Activated T-helper 1 cell treated with anti-CD3 and anti-CD28 coated beads, Interleukin-2, amount 50 U/mL, for 16 hours (primary cell): ENCODE measurements around the gene FAM120B.

Experiments used
- DNase-seq, 2 donors: peaks; one replicate each; pipeline ENCODE4 v3.0.0-alpha.2; 2020; ENCODE audit warnings: low read depth in 1 of 2, low spot score in 1 of 2

FAM120B gene

DNA sequence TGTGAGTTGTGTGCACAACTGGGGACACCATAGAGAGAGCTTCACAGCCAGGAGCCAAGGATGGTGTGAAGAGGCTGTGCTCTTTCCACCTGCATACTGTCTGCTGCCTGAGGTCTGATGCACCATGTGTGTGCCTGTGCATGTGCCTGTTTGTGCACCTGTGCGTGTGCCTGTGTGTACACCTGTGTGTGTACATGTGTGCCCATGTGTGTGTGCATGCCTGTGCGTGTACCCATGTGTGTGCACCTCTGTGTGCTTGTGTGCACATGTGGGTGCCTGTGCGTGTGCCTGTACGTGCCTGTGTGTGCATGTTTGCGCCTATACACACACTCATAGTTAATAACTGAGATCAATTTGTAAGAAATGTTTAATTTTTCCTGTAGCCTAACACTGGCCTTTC, 51.3 kb downstream of the FAM120B start:
- no peak for DNase-seq

DNA sequence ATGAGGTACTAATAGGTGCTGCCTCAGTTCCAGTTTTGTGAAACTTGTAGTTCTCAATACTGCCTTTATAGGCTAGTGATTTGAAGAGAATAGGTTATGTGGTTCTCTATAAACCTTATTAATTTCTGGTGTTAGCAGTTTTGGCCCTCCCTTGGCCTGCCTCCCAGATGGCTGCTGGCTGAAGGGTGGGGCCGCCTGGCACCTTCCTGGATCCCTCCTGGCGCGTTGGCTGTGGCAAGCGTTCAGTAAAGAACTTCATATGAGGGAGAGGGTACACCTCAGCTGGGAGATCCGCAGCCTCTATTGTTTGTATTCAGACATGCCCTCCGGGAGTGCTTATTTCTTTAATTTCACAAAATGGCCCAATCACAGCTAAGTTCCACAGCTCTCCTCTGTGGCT, 51.9 kb downstream of the FAM120B start:
- no peak for DNase-seq

- no peak for DNase-seq
Observed at GRCh38 chr6:170360476-170360875, 53.9 kb downstream of the FAM120B start.

GRCh38 chr6:170361335-170361734, 54.8 kb downstream of the FAM120B start:
- DNase-seq: no peak

DNA sequence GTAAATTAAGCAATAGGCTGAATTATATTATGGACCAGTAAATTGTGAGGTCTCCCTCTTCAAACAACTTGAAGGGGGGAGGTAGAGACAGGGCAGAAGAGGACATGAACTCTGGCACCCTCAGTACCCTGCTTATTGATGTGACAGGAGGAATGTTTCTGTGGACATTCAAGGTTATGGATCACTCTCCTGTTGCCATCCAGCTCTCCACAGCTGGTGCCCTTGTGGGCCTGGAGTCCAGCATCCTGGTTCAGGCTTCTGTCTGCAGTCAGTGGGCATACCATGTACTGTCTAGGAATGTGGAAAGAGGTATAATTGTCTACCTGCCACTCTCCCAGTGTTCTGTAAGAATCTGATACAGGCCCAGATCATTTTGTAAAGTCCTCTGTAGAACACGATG, 55.6 kb downstream of the FAM120B start:
- no peak for DNase-seq

GRCh38 chr6:170363255-170363654, 56.7 kb downstream of the FAM120B start:
- no peak for DNase-seq

DNA sequence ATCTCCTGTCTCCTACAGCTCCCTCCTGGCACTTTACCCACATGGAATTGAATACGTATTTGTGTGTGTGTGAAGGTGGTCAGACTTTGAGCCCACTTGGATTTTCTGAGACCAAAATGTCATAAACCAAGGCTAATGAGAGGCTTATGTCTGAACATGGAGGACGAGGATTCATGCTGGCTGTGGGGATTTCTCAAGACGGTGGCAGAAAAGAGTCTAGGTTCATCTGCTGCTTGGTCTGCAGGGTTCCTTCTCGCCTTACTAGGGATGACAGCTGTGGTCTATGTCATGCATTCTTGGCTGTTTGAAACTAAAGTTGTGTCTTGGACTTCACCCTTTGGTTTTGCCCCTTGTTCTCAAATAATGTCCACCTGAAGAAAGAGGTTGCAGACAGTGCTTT, 58.6 kb downstream of the FAM120B start:
- DNase-seq: no peak

GRCh38 chr6:170365593-170365992, 59.0 kb downstream of the FAM120B start:
- DNase-seq: no peak

DNA sequence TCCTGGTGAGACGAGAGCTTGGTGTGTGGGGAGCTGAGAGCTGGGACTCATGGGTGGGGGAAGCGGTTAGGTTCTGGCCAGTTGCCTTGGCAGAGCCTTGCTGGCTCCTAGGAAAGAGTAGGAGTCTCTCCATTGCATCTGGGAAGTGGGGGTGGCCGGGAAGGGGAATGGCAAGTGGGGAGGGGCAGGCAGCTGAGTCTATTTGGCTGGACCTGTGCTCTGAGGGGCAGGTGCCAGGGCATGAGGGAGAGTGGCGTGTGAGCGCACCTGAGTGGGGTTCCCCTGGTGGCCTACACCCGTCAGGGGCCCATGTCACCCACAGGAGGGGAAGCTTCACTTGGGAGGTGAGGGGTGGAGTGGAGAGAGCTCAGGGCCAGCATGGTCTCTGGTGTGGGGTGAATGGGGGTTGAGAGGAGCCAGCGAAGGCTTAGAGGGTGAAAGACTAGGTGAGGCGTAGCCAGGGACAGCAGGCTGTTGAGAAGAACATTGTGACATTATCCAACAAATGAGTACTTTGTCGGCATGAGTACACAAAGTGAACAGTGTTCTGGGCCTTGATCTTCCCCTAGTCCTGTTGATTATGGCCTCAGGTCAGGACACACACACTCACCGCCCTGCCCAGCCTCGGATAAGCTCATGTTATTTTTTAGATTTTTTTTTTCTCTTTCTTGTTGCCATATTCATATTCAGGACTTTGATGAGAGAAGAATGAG, 59.8 kb downstream of the FAM120B start:
- no peak for DNase-seq

DNA sequence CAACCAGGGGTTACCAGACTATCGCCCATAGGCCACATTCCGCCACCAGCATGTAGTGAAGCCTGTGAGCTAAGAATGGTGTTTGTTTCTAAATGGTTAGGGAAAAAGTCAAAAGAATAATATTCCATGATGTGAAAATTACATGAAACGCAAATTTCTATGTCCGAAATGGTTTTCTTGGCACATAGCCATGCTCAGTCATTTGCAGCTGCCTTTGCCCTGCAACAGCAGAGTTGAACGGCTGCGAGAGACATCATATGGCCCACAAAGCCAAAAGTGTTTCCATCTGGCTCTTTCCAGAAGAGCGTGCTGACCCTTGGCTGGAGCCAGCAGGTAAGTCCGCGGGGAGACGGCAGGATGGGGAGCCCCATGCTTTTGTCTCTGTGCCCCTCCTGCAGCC, 60.7 kb downstream of the FAM120B start:
- no peak for DNase-seq

GRCh38 chr6:170368544-170368943, 62.0 kb downstream of the FAM120B start:
- no peak for DNase-seq

DNA sequence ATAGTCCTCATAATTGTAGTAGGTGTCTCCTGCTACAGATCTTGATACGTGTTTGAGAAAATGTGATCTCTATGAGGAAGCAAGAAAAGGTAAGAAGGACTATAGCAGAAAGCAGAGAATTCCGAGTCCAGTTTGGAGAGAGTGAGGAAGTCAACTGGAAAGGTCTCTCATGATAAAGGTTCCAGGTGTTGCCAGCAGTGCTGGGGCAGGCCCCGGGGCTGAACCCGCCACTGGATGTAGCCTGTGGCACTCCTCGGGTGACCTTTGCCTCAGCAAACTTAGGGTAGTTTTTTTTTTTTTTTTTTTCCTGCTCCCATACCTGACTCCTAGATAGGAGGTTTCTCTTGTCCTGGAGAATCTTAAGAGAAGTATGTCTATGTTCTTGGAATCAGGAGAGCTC, 62.8 kb downstream of the FAM120B start:
- DNase-seq: no peak

DNA sequence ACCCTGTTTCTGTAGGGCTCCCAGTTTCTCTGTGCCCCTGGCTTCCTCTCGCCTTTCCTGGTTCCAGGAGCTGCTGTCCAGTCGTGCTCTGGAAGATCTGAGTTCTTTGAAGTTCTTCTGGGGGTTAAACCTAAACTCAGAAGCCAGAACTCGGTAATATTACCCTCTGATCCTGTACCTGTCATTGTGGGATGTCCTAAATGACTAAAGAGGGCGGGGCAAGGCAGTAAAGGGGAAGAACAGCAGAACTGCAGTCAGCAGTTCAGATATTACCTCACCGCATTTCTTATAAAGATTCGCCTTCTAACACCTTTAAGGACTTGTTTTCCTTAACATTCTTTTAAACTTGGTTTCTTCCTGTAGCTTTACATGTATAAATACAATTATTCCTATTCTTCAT, 63.9 kb downstream of the FAM120B start:
- no peak for DNase-seq

DNA sequence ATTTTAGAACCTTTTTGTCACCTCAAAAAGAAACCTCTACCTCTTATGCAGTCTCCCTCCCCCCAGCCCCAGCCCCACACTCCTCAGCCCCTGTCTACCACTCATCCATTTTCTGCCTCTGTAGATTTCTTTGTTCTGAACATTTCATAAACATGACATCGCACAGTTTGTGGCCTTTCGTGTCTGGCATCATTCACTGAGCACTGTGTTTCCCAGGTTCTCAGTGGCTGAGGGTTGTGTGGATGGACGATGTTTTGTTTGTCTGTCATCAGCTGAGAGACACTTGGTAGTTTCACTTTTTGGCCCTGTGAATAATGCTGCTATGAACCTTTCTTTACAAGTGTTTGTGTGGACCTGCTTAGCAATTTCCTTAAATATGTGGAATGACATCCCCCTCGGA, 64.5 kb downstream of the FAM120B start:
- DNase-seq: no peak

GRCh38 chr6:170371588-170371987, 65.0 kb downstream of the FAM120B start:
- DNase-seq: no peak

GRCh38 chr6:170372380-170373325, 66.1 kb downstream of the FAM120B start:
- DNase-seq: no peak

- no peak for DNase-seq
Observed at GRCh38 chr6:170374571-170375444, 68.2 kb downstream of the FAM120B start.

DNA sequence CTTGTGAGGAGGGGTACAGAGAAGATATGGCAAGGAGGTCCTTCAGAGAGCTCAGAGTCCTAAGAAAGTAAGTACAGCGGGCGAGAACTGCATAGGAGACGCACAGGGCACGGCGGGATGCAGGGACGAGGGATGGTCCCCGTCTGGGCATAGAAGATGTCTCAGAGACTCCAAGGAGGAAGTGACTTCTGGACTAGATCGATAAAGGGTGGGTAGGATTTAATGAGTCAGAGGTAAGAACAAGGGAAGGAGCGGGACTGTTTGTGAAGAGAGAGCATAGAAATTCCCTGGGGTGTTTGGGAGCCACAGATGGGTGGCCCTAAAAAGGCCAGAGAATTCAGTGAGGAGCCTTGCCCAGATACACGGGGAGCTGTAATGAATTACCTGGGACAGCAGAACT, 69.1 kb downstream of the FAM120B start:
- no peak for DNase-seq

- no peak for DNase-seq
Observed at GRCh38 chr6:170376386-170377043, 70.0 kb downstream of the FAM120B start.

DNA sequence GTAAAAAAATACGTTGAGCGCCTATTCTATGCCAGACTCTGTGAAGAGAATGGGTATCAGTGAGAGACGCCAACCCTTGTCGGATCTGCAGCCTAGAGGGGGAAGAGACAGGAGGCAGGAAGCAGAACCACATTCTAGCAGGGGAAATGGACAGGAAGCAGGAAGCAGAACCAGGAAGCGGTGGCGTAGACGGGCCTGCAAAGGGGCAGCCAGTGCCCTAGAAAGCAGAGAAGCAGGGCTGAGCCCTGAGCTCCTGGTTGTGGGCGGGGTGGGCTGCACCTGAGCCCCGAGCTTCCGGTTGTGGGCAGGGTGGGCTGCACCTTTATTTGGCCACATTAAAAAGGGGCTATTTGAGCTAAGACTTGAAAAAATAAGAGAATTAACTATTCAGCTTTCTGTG, 71.9 kb downstream of the FAM120B start:
- DNase-seq: no peak

GRCh38 chr6:170381562-170381961, 75.0 kb downstream of the FAM120B start:
- DNase-seq: no peak
